Left lobe of liver (tissue), 2 donors: ENCODE results near the gene TK2. TPM values are rescaled to one million over a fixed set of nuclear protein-coding genes. Genes with fewer than 3 reads are reported as not detected.
A peak's percentile ranks its signal among the peaks of the same experiment; 100 is the strongest.

Experiments
- ATAC-seq: fragments of 200-7000 bp; cut with Tn5 transposase; one replicate; pipeline ENCODE4 v1.9.1; 2020; ENCODE audit warnings: mild to moderate bottlenecking, moderate library complexity
- DNase-seq: peaks from one replicate; pipeline ENCODE4 v3.0.0-alpha.2; 2020; ENCODE audit warnings: low spot score
- total RNA-seq: library from RNA; stranded (reverse); gene quantifications from one replicate; pipeline ENCODE4 v1.2.1, GENCODE V29; 2021
- donor health status: DM: no; HTN: no; CAD: no; lungs with moderate emphysema.
- donor health status: DM: no; HTN: yes; CAD: no.

TK2 gene
- total RNA-seq, 1 donor from 2014 or later, result 39.0 TPM

DNA sequence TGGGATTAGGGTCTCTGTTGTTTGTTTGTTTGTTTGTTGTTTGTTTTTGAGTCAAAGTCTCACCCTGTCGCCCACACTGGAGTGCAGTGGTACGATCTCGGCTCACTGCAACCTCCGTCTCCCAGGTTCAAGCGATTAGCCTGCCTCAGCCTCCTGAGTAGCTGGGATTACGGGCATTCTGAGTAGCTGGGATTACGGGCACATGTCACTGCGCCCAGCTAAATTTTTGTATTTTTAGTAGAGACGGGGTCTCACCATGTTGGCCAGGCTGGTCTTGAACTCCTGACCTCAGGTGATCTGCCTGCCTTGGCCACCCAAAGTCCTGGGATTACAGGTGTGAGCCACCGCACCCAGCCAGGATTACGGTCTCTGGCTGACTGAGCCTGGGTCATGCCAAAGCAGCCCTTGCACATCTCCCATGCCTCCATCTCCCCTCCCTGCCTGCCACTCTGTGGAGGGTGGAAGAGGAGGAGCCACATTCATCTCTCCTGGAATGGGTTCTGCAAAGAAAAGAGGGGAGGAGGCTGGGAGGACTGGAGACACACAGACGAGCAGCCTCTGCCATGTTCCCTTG, 63.6 kb downstream of the TK2 start:
- ATAC-seq (no peak), DNase-seq (peak; percentile 33)

DNA sequence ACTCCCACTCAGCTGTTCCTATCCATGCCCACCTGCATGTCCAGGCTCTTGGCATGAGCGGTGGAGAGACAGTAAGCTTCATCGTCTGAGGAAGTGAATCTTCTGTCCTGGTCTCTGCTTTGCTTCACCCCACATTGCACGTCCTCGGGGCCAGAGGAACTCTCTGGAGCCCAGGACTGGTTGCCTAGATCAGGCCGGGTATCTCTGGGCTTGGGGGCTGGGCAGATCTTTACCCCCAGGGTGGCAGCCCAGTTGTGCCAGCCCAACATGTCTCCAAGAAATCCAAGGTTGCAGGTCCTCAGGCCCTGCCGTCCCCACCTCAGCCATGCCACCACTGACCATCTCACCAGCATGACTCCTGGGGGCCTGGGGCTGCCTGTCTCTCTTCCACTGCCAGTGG, 64.5 kb downstream of the TK2 start:
- peak; percentile 43 for DNase-seq
- ATAC-seq, result no peak

DNA sequence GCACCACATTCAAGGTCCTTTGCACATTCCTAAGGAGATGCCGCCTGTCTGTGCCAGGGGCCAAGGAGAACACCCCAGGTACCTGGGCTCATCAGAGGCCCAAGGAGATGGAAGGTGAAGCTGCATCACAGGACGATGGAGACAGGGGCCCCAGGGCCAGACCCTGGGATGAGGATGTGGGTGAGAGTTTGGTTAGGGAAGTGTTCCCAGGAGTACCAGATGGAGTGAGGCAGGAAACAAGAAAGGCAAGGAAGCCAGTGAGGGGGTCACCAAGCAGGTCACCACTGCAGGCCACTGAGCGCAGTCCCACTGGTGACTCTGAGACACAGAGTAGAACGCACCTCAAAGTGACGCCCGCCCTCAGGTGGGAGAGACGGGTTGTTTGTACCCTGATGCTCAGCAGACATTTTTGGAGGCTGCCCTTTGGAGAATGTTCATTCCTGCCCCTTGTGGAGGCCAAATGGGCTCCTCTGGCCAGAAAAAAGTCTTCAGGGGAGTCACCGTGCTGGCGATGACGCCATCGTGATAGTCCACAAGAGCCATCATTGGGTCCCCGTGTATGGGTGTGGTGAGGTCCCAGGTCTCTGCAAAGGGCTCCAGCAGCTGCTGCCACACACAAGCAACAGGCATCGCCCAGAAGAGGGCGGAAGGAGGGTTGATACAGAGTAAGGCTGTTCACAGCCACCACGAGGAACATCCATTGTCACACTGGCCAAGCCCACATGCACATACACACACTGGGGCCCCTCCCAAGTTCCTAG, 65.3 kb downstream of the TK2 start:
- DNase-seq (peak; percentile 41), ATAC-seq (no peak)

DNA sequence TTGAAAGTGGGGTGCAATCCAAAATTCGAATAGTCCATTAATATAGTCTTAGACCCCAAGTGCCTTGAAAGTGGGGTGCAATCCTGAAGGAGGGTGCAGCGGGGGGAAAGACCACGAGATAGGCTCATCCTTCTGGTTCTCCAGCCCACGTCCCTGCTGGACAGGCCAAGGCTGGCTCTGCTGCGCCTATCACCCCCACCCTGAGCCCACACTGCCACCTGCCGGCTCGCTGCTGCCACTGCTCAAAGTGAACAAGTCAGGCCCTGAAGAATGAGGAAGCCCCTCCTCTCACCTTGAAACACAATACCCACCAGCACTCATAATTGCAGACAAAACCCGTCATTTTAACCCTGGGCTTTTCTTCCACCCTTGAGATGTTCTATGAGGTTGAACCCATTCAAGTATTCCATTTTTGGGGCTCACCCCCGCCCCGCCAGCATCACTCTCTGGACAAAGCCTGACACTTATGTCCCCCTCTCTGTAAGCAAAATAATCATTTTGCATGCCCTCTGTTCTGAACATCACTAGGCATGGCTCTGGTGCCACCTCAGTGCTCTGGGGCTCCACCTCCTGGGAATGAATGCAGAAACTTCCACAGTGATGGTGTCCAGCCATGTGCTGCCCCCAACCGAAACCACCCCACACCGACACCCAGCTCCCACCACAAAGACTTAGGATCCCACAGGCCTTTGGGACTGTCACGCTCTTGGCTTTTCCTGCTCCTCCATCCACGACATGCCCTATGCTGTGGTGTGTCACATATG, 66.1 kb downstream of the TK2 start:
- DNase-seq (peak; percentile 75), ATAC-seq (peak; percentile 78)

DNA sequence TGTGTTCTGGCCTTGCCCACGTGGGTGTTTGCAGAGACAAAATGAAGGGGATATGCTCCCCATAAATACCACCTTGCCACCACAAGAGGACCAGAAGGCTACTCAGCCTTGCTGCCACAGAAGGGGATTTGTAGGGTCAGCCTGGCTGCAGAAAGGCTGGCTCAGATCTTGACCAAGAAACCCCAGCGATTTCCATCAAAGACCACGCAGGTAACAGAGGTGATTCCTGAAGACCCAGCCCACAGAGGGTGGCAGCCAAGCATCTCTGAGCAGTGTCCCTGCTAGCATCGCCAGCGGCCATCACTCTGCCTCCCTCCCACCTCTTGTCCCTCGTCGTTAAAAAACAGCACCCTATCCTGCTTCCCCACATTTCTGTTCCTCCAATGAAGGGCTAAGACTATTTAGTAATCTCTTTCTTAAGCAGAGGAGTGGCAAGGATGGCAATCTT, 68.0 kb downstream of the TK2 start:
- ATAC-seq (no peak), DNase-seq (peak; percentile 35)

DNA sequence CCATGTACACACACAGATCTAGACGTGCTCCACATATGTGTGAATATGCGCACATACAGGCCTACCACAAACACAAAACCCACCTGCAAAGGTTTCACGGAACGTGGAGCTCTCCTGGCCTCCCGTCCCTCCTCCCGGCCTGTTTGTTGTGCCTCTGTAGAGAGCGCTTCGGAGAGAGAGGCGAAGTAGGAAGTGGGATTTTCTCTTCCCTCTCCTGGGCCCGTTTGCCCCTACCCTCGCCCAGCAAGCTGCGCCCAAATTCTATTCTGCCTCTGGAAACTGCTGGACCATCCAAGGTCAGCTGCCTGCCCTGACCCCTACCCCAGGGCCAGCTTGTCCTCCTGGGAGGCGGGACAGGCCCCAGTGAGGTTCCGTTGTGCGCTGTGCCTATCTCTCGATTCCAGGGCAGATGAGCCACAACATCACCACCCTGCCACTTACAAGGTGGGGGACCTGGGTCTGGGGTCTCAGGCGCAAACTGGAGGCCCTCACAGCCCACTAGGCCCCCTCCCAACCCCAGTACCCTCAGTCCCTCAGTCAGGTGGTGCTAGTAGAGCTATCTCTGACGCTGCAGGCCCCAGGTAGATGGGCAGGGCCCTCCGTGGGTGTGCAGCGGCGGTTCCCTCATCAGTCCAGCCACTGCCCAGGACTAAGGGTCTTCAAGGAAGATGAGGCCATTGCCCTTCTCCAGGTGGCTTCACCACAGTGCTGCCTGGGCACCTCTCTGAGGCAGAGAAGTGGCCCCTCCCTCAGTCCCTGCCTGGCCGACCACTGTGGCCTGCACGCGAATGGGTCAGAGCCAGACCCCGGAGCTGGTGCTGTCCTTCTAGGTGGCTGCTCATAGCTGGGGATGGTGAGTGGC, 68.6 kb downstream of the TK2 start:
- ATAC-seq (no peak), DNase-seq (peak; percentile 42)

DNA sequence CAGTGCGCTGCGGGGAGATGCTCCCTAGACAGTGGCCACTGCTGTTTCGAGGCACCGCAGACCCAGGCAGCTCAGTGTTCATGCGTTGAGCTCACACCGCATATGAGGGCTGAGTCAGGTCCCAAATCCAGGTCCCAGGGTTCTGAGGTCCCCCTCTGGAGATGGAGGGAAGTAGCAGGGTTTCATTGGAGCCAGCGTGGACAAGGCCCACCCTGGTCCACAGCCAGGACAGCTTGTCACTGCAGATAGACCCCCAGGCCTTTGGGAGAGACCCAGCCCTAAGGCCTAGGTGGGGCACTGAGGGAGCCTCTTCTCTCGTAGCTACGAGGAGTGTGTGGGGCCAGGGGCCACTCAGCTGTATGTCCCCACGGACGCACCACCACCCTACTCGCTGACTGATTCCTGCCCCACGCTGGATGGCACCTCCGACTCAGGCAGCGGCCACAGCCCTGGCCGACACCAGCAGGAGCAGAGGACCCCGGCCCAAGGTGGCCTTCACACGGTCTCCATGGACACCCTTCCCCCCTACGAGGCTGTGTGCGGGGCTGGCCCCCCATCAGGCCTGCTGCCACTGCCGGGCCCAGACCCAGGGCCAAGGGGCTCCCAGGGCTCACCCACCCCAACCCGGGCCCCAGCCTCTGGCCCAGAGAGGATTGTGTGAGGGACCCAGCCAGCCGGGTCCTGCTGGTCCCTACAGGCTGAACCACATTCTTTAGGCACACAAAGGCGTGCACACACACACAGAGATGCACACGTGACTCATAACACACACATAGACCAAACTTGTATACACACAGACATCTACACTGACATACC, 69.4 kb downstream of the TK2 start:
- DNase-seq, result peak; percentile 42

DNA sequence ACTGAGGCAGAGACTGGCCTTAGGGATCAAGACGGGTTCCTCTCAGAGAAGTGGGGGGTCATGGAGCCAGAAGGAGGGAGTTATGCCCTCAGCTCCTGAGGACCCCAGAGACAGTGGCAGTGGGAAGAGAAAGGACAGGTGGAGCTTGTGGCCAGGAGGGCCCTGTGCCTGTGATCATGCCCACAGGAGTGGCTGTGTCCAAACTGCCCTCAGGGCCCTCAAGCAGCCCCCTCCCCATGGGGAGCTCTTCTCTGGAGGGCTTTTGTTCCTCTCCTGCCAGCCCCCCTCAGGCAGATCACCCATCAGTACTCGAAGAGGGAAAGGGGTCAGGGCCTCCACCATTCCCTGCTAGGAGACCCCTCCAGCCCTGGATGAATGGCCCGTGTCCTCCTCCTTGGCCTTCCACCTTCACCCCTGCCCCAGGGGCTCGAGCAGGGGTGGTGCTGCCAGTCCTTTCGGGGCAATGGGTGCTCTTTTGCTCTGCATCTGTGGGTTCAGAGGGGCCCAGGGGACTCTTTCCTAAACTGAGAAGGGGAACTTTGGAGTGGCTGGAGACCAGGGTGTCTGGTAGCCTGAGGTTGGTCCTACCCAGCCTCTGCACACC, 70.2 kb downstream of the TK2 start:
- no peak for ATAC-seq
- peak; percentile 39 for DNase-seq

More for the DNA sequence above, 69.4 kb downstream of the TK2 start:
- ATAC-seq, result no peak

DNA sequence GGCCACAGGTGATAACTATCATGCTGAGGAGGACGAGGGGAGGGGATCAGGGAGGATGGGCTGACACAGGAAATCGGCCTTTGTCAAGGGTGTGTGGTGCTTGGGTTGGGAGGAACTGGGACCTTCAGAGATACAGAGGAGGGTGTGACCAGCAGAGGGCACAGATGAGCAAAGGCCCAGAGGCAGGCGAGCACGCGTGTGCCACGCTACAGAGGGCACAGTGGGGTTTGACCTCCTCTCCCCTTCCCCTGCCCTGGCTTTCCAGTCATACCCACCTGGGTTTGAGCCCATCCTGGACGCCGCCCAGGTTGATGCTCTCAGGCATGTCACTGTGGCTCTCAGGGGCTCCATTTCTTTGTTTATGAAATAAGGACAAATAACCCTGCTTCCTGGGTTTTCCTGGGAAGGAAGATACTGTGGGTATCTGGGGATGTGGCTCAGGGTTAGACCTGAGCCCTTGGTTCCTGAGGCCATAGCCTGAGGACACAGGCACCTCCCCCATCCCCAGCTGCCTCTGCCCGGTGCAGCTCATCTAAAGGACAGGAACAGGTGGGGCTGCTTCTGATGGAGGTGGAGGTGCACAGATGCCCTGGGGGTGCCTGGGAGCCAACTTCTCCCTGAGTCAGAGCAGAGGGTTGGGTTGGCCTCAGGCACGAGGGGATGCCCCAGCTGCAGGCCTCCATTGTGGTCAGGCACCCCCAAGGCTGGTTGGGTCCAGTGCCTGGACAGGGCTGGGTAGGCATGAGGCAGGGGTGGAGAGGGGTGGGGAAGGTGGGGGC, 71.0 kb downstream of the TK2 start:
- peak; percentile 79 for DNase-seq
- ATAC-seq, result peak; percentile 90

DNA sequence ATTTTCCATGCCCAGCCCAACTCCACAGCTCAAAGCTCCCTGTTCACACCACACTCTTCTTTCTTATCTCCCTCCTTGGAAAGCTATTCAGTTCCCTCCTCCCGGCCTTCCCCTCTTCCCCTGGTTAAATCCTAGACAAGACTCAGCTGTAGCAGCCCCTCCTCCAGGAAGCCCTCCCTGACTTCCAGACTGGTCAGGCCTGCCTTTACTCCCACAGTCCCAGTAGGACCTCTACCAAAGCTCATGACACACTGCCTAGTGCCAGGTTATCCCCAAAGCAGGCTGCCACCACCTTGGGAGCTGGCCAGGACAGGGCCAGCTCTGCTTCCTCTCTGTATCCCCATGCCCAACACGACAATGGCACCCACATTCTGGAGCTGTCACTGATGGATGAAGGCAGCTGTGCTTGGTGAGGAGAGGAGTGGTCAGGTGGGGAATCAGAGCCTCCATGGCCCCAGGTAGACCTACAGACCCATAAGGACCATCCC, 72.8 kb downstream of the TK2 start:
- peak; percentile 43 for DNase-seq
- no peak for ATAC-seq

DNA sequence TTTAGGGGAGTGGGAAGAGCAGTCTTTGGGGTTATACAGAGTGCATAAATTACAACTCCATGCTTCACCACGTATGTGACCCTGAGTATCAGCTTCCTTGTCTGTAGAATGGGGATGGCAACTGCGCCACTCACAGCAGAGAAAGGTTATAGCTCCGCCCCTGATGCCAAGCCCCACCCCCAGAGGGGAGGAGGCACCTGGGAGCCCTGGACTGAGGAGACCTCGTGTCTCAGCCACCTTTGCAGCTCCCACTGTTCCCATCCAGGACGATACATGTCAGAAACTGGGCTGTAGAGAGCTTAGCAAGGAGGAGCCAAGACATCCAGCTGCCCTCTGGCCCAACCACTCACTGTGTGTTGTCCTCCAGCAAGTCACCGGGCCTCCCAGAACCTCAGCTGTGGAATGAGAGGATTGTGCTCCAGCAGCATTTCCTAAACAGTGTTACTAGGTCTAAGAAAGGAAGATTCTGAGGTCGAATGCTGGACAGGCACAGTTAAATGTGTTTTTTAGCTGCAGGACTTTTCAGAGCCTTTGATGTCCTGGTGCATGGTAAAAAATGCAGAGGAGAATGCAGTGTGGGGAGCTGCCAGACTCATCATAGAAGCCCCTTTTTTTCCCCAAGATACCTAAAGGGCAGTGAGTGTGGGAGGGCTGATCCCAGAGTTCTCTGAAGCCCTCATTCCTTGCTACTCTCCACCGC, 73.4 kb downstream of the TK2 start:
- DNase-seq (peak; percentile 45), ATAC-seq (peak; percentile 36)

DNA sequence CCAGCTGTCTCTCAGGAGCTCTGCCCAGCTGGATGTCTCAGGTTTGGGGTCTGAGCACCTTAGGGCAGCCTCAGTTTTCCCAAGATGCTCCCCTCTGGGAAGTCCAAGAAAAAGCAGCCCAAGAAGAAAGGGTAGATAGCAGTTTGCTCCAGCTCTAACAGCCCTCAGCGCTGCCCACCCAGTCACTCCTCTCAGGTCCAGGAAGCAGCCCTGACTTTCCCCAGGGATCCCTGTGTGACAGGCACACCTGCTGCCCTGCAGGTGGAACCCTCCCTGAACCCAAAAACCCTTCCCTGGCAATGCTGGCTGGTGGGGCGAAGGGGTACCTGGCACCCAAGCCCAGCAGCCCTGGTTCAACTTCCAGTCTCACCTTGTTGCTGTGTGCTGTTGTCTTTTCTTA, 74.7 kb downstream of the TK2 start:
- DNase-seq (no peak), ATAC-seq (no peak)

DNA sequence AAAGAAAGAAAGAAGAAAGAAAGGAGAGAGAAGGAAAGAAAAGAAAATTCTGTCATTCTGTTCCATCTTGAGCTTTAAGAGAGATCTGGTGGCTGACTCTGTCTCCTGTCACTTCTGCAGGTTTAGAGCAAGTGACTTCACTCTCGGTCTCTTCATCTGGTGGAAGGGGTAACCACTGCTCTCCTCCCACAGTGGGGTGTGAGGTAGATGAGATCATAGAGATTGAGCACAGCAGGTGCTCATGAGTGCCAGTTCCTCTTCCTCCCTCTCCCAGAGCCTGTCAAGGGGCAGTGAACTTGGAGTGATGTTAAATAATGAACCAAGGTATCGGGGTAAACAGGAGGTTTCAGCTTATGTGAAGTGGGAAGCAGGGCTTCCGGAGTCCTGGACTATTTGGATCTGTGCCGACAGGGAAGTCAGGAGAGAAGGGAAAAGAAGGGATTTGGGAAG, 75.1 kb downstream of the TK2 start:
- peak; percentile 22 for DNase-seq
- no peak for ATAC-seq

DNA sequence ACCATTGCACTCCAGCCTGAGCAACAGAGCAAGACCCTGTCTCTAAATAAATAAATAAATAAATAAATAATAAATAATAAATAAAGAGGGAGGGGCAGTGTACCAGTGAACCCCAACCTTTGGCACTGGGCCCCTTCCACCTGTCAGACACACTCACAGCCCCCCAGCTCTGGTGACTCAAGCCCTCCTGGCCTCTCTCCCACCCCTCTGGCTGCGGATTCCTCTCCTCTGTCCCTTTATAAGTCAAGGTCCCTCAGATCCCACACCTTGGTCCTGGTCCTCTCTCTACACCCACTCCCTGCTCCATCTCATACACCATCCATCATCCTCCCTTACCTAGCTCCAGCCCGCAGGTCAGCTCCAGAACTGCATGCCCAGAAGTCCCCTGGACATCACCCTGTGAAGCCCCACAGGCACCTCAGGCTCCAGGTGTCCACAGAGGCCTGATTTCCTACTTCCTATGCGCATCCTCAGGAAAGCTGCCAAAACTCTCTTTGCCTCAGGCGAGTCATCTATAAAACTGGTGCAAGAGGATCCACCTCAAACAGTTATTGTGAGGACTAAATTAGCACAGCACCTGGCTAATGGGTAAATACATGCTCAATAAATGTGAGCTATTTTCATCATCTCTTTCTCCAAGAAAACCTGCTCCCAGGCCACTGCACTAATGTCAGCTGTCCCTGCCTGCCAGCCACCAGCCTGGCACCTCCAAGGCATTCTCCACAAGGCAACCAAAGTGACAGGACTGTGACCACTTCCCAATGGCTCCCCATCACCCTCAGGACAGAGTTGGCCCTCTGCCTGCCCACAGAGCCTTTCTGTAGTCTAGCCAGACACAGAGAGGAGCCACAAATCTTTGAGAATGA, 76.0 kb downstream of the TK2 start:
- ATAC-seq, result no peak
- peak; percentile 16 for DNase-seq

DNA sequence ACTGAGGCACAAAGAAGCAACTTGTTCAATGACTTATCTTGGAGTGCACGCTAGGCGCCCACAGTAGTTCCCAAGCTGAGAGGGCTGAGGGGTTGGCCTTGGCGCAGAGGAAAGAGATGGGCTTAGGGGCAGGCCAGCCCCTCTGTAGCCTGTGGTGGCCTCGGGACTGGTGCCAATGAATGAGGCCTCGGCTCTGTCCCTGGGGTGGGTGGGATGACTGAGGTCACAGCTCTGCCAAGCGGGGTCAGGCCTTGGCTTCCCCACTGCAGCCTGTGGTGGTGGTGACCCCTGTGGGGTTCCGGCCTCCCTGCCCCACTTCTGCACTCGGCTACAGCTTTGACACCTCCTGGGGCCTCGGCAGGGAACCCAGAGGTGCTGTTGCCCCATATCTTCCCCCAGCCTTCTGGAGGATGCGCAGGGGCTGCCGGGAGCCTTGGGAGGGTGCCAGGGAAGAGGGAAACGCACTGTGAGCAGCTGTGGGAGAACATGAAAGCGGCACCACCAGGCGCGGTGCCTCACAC, 76.8 kb downstream of the TK2 start:
- ATAC-seq, result no peak
- DNase-seq, result no peak

DNA sequence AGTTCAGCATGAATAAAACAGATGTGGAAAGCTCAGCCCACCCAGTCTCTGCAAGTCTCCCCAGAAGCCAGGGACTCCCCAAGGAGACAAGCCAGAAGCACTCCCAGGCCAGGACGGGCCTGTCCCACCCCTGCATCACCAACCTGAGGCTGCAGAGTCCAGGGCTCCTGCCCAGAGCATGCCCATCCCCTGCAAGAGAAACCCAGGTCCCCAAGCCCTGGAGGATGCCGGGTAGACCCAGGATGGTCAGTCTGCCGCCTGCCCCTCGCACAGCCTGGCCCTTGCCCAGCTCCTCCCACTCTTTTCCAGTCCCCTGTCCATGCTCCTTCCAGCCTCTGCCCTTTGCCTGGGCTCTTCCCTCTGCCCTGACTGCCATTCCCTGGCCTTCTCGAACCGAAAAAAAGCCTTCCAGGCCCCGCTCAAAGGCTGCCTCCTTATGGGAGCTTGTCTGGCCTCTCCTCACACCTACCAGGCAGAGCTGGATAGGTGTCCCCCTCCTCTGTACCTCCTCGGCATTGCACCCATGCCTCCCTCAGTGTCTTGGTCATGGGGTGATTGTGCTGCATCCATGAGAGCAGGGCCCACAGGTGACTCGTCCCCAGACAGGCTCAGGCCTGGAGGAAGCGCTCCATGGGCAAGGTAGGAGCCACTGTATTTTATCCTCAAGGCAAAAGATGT, 78.1 kb downstream of the TK2 start:
- ATAC-seq (no peak), DNase-seq (no peak)
